Omental fat pad (tissue), 4 donors: ENCODE results near the gene PLA2G3. TPM values are rescaled to one million over a fixed set of nuclear protein-coding genes. Genes with fewer than 3 reads are reported as not detected.

Source experiments
- ATAC-seq: fragments of 150-250 bp; one replicate; pipeline ENCODE4 v1.9.1; 2016; ENCODE audit warnings: mild to moderate bottlenecking, moderate library complexity; ENCODE audit not compliant: low FRiP score
- DNase-seq: peaks from one replicate; pipeline ENCODE4 v3.0.0-alpha.2; 2019; ENCODE audit warnings: low spot score
- total RNA-seq, 4 donors: library from RNA; depleted of rRNA; stranded (reverse); fragments of >200 nt; gene quantifications; one replicate each; pipeline ENCODE4 v1.1.0, GENCODE V29; 2016
- TF ChIP-seq, protein P1 (sequence below), 3 donors: fragments of 450-650 bp; IDR thresholded peaks; one replicate each; pipeline ENCODE4 v1.5.1; 2016 to 2017; ENCODE audit warnings: antibody characterized with exemption in 3 of 3, mild to moderate bottlenecking in 3 of 3, moderate library complexity in 2 of 3

Gene PLA2G3, protein sequence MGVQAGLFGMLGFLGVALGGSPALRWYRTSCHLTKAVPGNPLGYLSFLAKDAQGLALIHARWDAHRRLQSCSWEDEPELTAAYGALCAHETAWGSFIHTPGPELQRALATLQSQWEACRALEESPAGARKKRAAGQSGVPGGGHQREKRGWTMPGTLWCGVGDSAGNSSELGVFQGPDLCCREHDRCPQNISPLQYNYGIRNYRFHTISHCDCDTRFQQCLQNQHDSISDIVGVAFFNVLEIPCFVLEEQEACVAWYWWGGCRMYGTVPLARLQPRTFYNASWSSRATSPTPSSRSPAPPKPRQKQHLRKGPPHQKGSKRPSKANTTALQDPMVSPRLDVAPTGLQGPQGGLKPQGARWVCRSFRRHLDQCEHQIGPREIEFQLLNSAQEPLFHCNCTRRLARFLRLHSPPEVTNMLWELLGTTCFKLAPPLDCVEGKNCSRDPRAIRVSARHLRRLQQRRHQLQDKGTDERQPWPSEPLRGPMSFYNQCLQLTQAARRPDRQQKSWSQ
- not detected for total RNA-seq

DNA sequence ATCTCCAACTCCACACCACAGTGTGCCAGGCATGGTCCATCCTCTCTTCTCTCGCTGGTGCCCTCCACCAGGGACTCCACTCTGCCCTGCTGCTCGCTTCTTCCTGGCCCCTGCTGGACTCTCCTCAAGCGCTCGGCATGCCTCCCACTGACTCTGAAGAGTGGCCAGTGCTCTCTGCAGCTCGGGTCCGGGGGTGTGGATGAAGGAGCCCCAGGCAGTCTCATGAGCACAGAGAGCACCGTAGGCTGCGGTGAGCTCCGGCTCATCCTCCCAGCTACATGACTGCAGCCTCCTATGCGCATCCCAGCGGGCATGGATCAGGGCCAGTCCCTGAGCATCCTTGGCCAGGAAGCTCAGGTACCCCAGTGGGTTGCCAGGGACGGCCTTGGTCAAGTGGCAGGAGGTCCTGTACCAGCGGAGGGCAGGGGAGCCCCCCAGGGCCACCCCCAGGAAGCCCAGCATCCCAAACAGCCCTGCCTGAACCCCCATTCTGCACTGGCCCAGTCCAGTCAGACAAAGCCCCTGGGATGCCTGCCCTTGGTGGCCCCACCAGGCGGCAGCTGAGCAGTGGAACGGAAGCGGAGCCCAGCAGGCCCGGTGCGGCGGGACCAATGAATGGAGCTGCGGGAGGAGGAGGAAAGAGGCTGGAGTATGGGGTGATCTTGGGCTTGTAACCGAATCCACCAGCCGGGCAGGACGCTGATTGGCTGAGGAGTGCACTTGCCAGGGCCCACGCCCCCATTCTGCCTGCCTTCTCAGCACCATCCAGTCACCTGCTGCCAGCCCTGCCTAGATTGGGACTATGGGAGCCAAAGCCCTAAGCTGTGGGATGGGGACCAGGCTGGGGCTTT, at the start of gene PLA2G3:
PLA2G3 (minus strand) TSS at position 643 of the 851 bp plus-strand sequence; CDS start at position 489, 154 bp downstream.
- DNase-seq (no peak), ATAC-seq (peak; percentile 12)
- TF ChIP-seq, protein P1, sequence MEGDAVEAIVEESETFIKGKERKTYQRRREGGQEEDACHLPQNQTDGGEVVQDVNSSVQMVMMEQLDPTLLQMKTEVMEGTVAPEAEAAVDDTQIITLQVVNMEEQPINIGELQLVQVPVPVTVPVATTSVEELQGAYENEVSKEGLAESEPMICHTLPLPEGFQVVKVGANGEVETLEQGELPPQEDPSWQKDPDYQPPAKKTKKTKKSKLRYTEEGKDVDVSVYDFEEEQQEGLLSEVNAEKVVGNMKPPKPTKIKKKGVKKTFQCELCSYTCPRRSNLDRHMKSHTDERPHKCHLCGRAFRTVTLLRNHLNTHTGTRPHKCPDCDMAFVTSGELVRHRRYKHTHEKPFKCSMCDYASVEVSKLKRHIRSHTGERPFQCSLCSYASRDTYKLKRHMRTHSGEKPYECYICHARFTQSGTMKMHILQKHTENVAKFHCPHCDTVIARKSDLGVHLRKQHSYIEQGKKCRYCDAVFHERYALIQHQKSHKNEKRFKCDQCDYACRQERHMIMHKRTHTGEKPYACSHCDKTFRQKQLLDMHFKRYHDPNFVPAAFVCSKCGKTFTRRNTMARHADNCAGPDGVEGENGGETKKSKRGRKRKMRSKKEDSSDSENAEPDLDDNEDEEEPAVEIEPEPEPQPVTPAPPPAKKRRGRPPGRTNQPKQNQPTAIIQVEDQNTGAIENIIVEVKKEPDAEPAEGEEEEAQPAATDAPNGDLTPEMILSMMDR (IDR thresholded peaks at IDR 0.05), result no peak

DNA sequence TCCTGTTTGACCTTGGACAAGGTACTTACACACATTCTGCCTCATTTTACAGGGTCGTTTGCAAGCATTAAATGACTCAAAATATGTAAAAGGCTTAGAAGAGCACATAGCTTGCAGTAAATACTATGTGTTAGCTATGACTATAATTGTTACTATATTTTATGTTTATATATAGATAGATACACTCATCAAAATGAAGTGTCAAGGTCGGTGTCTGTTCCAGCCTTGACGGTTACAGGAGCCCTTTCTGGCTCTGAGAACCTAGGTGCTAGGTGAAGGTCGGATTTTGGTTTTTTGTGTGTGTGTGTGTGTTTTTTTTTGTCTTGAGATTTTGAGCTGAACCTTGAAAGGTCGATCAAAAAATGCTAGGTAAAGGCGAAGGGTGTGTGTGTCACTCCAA, 47.3 kb upstream of the PLA2G3 start:
- DNase-seq, result no peak

DNA sequence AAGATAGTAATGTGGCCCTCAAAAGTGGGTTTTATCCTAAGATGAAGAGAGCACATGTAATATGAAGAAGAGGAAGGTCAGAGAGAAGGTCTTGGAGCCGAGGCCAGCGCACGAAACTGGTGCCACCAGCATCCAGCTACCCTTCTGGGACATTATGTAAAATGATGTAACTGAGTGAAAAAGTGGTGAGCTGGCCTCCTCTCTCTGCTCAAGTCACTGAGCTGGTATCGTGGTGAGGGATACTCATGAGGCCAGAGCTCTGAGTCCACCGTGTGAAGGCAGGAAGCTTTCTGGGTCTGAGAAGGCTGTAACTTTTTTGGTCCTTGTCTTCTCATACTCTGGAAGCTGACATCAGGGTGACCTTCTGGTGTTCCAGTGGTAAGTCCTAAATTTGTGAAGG, 44.7 kb upstream of the PLA2G3 start:
- TF ChIP-seq, protein P1 (IDR thresholded peaks at IDR 0.05), result no peak
- ATAC-seq (no peak), DNase-seq (no peak)

More for the DNA sequence above, 47.3 kb upstream of the PLA2G3 start:
- TF ChIP-seq, protein P1 (IDR thresholded peaks at IDR 0.05), result no peak
- no peak for ATAC-seq

DNA sequence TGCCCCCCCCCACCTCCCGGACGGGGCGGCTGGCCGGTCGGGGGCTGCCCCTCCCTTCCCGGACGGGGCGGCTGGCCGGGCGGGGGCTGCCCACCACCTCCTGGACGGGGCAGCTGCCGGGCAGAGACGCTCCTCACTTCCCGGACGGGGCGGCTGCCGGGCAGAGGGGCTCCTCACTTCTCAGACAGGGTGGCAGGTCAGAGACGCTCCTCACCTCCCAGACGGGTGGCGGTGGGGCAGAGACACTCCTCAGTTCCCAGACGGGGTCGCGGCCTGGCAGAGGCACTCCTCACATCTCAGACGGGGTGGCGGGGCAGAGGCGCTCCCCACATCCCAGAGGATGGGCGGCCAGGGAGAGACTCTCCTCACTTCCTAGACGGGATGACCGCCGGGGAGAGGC, 43.7 kb upstream of the PLA2G3 start:
- TF ChIP-seq, protein P1 (IDR thresholded peaks at IDR 0.05), result no peak
- ATAC-seq, result no peak
- DNase-seq, result no peak

DNA sequence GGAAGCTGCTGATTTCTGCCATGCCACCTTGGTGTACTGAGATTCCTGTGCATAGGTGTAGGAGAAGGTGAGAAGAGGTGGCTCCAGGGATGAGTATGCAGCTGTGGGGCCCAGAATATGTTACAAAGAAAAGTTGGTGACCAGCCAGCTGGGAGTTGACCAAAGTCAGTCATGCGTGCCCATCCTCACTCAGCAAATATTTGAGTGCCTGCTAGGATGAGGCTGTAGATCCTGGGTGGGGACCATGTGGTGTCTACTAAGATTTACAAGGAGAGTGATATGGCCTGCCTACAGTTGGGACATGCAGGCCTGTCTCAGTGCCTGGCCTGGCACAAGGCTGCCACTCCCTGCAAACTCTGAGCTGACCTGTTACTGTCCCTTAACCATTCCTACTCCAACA, 39.0 kb upstream of the PLA2G3 start:
- DNase-seq (no peak), ATAC-seq (no peak)
- TF ChIP-seq, protein P1 (IDR thresholded peaks at IDR 0.05), result no peak

DNA sequence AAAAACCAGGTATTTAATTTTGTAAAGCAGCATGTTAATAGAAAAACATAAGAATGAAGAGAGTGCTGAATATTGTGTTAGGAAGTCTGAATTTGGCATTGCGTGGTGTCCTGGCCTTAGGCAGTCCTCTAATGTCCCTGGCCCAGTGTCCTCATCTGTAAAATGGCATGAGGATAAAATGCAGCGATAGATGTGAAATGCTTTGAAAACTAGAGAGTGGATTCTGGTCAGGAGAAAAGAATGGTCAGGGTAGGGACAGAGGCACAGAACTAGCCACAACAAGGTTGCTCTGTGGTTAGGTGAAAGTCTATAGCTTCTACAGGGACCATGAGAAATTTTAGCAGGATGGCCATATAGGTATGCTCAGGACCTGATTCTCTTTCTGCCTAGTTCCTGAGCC, 38.6 kb upstream of the PLA2G3 start:
- DNase-seq, result no peak
- TF ChIP-seq, protein P1 (IDR thresholded peaks at IDR 0.05), result no peak
- no peak for ATAC-seq
